ENCODE data around the gene TNFAIP8.

TNFAIP8 gene

GRCh38 chr5:119329666-119330065 lies 26.2 kb upstream of the TNFAIP8 start:
- no peak for DNase-seq

- no peak for DNase-seq
Measured at GRCh38 chr5:119330367-119331183, 25.2 kb upstream of the TNFAIP8 start.

GRCh38 chr5:119331566-119332095 lies 24.2 kb upstream of the TNFAIP8 start:
- no peak for DNase-seq

- DNase-seq: no peak
Measured at GRCh38 chr5:119332208-119332607, 23.6 kb upstream of the TNFAIP8 start.

- no peak for DNase-seq
Measured at GRCh38 chr5:119332978-119333401, 22.8 kb upstream of the TNFAIP8 start.

- DNase-seq: no peak
Measured at GRCh38 chr5:119333421-119333851, 22.4 kb upstream of the TNFAIP8 start.

- DNase-seq: no peak
Measured at GRCh38 chr5:119335261-119335677, 20.6 kb upstream of the TNFAIP8 start.

- DNase-seq: no peak
Measured at GRCh38 chr5:119336262-119336661, 19.6 kb upstream of the TNFAIP8 start.

GRCh38 chr5:119336845-119337580 lies 18.8 kb upstream of the TNFAIP8 start:
- DNase-seq: no peak

GRCh38 chr5:119338326-119338946 lies 17.4 kb upstream of the TNFAIP8 start:
- no peak for DNase-seq

GRCh38 chr5:119339344-119339743 lies 16.5 kb upstream of the TNFAIP8 start:
- no peak for DNase-seq

- DNase-seq: no peak
Measured at GRCh38 chr5:119339965-119340364, 15.9 kb upstream of the TNFAIP8 start.

GRCh38 chr5:119340597-119341218 lies 15.1 kb upstream of the TNFAIP8 start:
- peak; percentile 52 to 55 for DNase-seq

- no peak for DNase-seq
Measured at GRCh38 chr5:119341452-119342349, 14.1 kb upstream of the TNFAIP8 start.

- no peak for DNase-seq
Measured at GRCh38 chr5:119342406-119342805, 13.4 kb upstream of the TNFAIP8 start.

GRCh38 chr5:119343052-119343451 lies 12.8 kb upstream of the TNFAIP8 start:
- no peak for DNase-seq

- peak; percentile 58 to 65 for DNase-seq
Measured at GRCh38 chr5:119343766-119344165, 12.1 kb upstream of the TNFAIP8 start.

GRCh38 chr5:119344231-119344630 lies 11.6 kb upstream of the TNFAIP8 start:
- DNase-seq: no peak

- DNase-seq: no peak
Measured at GRCh38 chr5:119345861-119346260, 10.0 kb upstream of the TNFAIP8 start.

- no peak for DNase-seq
Measured at GRCh38 chr5:119346394-119346793, 9.4 kb upstream of the TNFAIP8 start.

GRCh38 chr5:119347574-119347973 lies 8.2 kb upstream of the TNFAIP8 start:
- no peak for DNase-seq

- no peak for DNase-seq
Measured at GRCh38 chr5:119347991-119348390, 7.8 kb upstream of the TNFAIP8 start.
